OCI-LY3 (cell line): ENCODE data around the gene TMPRSS12.
"Not testable (repeated sequence)": the region's sequence is repeated elsewhere in the genome, so short reads cannot be mapped to it uniquely, and the experiment has no call there.

Experiments used
- H2AFZ ChIP-seq: fragments of 200-600, 300-600 bp; shearing (Covaris generic); 2 replicates; pipeline ENCODE4 v1.6.0; 2014; ENCODE audit warnings: antibody characterized with exemption, low read depth, low read length
- H3K27ac ChIP-seq: fragments of 200-600, 300-600 bp; sonication (generic); 2 replicates; pipeline ENCODE4 v1.5.1; 2014; ENCODE audit warnings: mild to moderate bottlenecking, low read length, moderate library complexity, mixed read lengths
- H3K27me3 ChIP-seq: fragments of 200-600, 300-600 bp; sonication (generic); 2 replicates; pipeline ENCODE4 v1.6.1; 2014; ENCODE audit warnings: low read depth, low read length, mixed read lengths
- H3K36me3 ChIP-seq: fragments of 200-600, 300-600 bp; sonication (generic); replicated peaks from 2 replicates; pipeline ENCODE3; 2014; ENCODE audit warnings: low read depth, low read length, mixed read lengths
- H3K4me1 ChIP-seq: fragments of 300-600, 200-600 bp; sonication (generic); 2 replicates; pipeline ENCODE4 v1.6.1; 2014; ENCODE audit warnings: low read length, mixed read lengths
- H3K4me2 ChIP-seq: fragments of 200-600, 300-600 bp; sonication (generic); 2 replicates; pipeline ENCODE4 v1.6.1; 2014; ENCODE audit warnings: low read length, mixed read lengths
- H3K4me3 ChIP-seq: fragments of 300-600, 200-600 bp; sonication (generic); 2 replicates; pipeline ENCODE4 v1.5.1; 2014; ENCODE audit warnings: antibody characterized with exemption, mild to moderate bottlenecking, low read length, moderate library complexity
- H3K79me2 ChIP-seq: fragments of 300-600, 200-600 bp; shearing (Covaris generic); 2 replicates; pipeline ENCODE4 v1.6.1; 2014; ENCODE audit warnings: mild to moderate bottlenecking, low read length, mixed read lengths
- H3K9ac ChIP-seq: fragments of 300-600, 200-600 bp; shearing (Covaris generic); 2 replicates; pipeline ENCODE4 v1.6.0; 2014; ENCODE audit warnings: mild to moderate bottlenecking, low read length, moderate library complexity
- H3K9me3 ChIP-seq: fragments of 200-600, 300-600 bp; shearing (Covaris generic); 2 replicates; pipeline ENCODE4 v1.6.1; 2014; ENCODE audit warnings: low read length, mixed read lengths; ENCODE audit not compliant: insufficient read depth
- H4K20me1 ChIP-seq: fragments of 200-600, 300-600 bp; sonication (generic); 2 replicates; pipeline ENCODE4 v1.6.1; 2016; ENCODE audit warnings: low read length, mixed read lengths; ENCODE audit not compliant: insufficient read depth
- CTCF ChIP-seq: fragments of 200-600, 300-600 bp; sonication (generic); IDR thresholded peaks from 2 replicates; pipeline ENCODE4 v1.5.1; 2014; ENCODE audit warnings: antibody characterized with exemption, low read length, low read depth
- EZH2phosphoT487 ChIP-seq: fragments of 200-600 bp; shearing (Covaris generic); IDR thresholded peaks from 2 replicates; pipeline ENCODE4 v1.6.1; 2018; ENCODE audit warnings: antibody characterized with exemption, mixed run types, low read depth

Gene TMPRSS12

GRCh38 chr12:50845021-50845647 lies 2.4 kb downstream of the TMPRSS12 start:
- H3K9ac ChIP-seq: no peak overlapping the region
- H3K4me3 ChIP-seq: no peak overlapping the region
- no peak overlapping the region for H2AFZ ChIP-seq
- H3K36me3 ChIP-seq: no peaks in the 10 kb centered on the region
- H3K27ac ChIP-seq: no peak overlapping the region
- H3K4me1 ChIP-seq: no peaks in the 10 kb centered on the region
- H3K79me2 ChIP-seq: no peaks in the 10 kb centered on the region
- no peak overlapping the region for H3K4me2 ChIP-seq
- TF ChIP-seq EZH2phosphoT487: no peak
- TF ChIP-seq CTCF: no peak
- no peaks in the 10 kb centered on the region for H3K27me3 ChIP-seq
- H3K9me3 ChIP-seq: no peaks in the 10 kb centered on the region
- H4K20me1 ChIP-seq: no peaks in the 10 kb centered on the region

- Histone ChIP-seq H3K27me3 (no peaks in the 10 kb centered on the region), H3K4me3 (no peak overlapping the region), H3K36me3 (no peaks in the 10 kb centered on the region), H3K79me2 (no peaks in the 10 kb centered on the region), H2AFZ (no peak overlapping the region), H3K4me2 (no peak overlapping the region), H3K27ac (no peak overlapping the region), H3K9me3 (no peaks in the 10 kb centered on the region), H4K20me1 (no peaks in the 10 kb centered on the region), H3K4me1 (no peaks in the 10 kb centered on the region), H3K9ac (no peak overlapping the region)
- no peak for TF ChIP-seq CTCF
- no peak for TF ChIP-seq EZH2phosphoT487
Observed at GRCh38 chr12:50848963-50849362, 6.2 kb downstream of the TMPRSS12 start.

- not testable (repeated sequence) for H3K4me2 ChIP-seq, H4K20me1 ChIP-seq, H3K79me2 ChIP-seq, H3K36me3 ChIP-seq, H3K27ac ChIP-seq, H3K9me3 ChIP-seq, H3K27me3 ChIP-seq, H3K9ac ChIP-seq, H3K4me3 ChIP-seq, H3K4me1 ChIP-seq, H2AFZ ChIP-seq
Observed at GRCh38 chr12:50855218-50855617, 12.5 kb downstream of the TMPRSS12 start.

- H3K27ac ChIP-seq, H3K4me1 ChIP-seq, H3K27me3 ChIP-seq, H3K9me3 ChIP-seq, H3K4me3 ChIP-seq, H2AFZ ChIP-seq, H3K79me2 ChIP-seq, H4K20me1 ChIP-seq, H3K36me3 ChIP-seq, H3K4me2 ChIP-seq, H3K9ac ChIP-seq: not testable (repeated sequence)
Observed at GRCh38 chr12:50855679-50856078, 13.0 kb downstream of the TMPRSS12 start.

- Histone ChIP-seq H3K9ac (no peak overlapping the region), H3K36me3 (no peaks in the 10 kb centered on the region), H3K9me3 (no peaks in the 10 kb centered on the region), H2AFZ (no peak overlapping the region), H3K4me3 (no peak overlapping the region), H3K27me3 (no peaks in the 10 kb centered on the region), H3K4me2 (no peak overlapping the region), H3K27ac (no peak overlapping the region), H4K20me1 (no peaks in the 10 kb centered on the region), H3K4me1 (peaks cover 8% of the 10 kb centered on the region), H3K79me2 (no peaks in the 10 kb centered on the region)
- TF ChIP-seq EZH2phosphoT487 (no peak), CTCF (no peak)
Observed at GRCh38 chr12:50859621-50860310, 17.0 kb downstream of the TMPRSS12 start.
